Panc1 (cell line): ENCODE data around the gene NECAB2. TPM values are rescaled to one million over a fixed set of nuclear protein-coding genes. Genes with fewer than 3 reads are reported as not detected.

Experiments
- ATAC-seq: fragments of 200-7000 bp; cut with Tn5 transposase; 2 replicates; pipeline ENCODE4 v1.9.1; 2020; ENCODE audit warnings: mild to moderate bottlenecking, moderate library complexity
- BruUV-seq: library from RNA; stranded (reverse); fragments of 400-500 nt; replicated peaks from 2 replicates; lab custom pipeline; 2021; lab: Mats Ljungman, UMichigan
- CTCF ChIA-PET: fragments of 300-600 bp; sonication (Branson Sonifier 250); formaldehyde crosslinking; loops from one replicate; lab custom pipeline; 2022; ENCODE audit warnings: antibody characterized with exemption; lab: Charles Lee
- POLR2A ChIA-PET: fragments of 300-600 bp; sonication (Branson Sonifier 250); formaldehyde crosslinking; loops from one replicate; lab custom pipeline; 2022; ENCODE audit warnings: antibody characterized with exemption; lab: Charles Lee
- DNase-seq: peaks from one replicate; pipeline ENCODE4 v3.0.0-alpha.2; 2010; ENCODE audit warnings: low read depth, low spot score
- H3K27ac ChIP-seq: 2 replicates; pipeline ENCODE4 v1.5.1; 2011; ENCODE audit warnings: mild to moderate bottlenecking, low read length, inconsistent platforms
- H3K27me3 ChIP-seq: fragments of 200-500 bp; sonication (Bioruptor generic); 2 replicates; pipeline ENCODE4 v1.6.0; 2014; ENCODE audit warnings: low read length, inconsistent platforms; ENCODE audit not compliant: control insufficient read depth, insufficient read depth
- H3K36me3 ChIP-seq: fragments of 200-500 bp; sonication (Bioruptor generic); 2 replicates; pipeline ENCODE4 v1.5.1; 2014; ENCODE audit warnings: inconsistent platforms, mild to moderate bottlenecking, low read length, moderate library complexity; ENCODE audit not compliant: control insufficient read depth, insufficient read depth
- H3K4me1 ChIP-seq: 2 replicates; pipeline ENCODE4 v1.5.1; 2011; ENCODE audit warnings: inconsistent platforms, mild to moderate bottlenecking, low read length, moderate library complexity; ENCODE audit not compliant: control insufficient read depth, insufficient read depth
- H3K4me3 ChIP-seq, 2 experiments: 2 replicates each; pipeline ENCODE4 v1.5.1; 2011 to 2012; ENCODE audit warnings: low read depth in 2 of 2, low read length in 2 of 2, mild to moderate bottlenecking in 2 of 2, inconsistent platforms in 1 of 2, moderate library complexity in 1 of 2
- H3K9me3 ChIP-seq: fragments of 200-500 bp; sonication (Bioruptor generic); 2 replicates; pipeline ENCODE4 v1.5.1; 2014; ENCODE audit warnings: low read depth, mild to moderate bottlenecking, inconsistent platforms, low read length, moderate library complexity; ENCODE audit not compliant: control insufficient read depth, insufficient read depth
- POLR2AphosphoS5 ChIP-seq: IDR thresholded peaks from 2 replicates; pipeline ENCODE4 v1.6.1; 2012; ENCODE audit warnings: mild to moderate bottlenecking, low read depth, low read length, moderate library complexity
- SIN3A ChIP-seq: IDR thresholded peaks from 2 replicates; pipeline ENCODE4 v1.6.1; 2012; ENCODE audit warnings: low read depth, mild to moderate bottlenecking, low read length, moderate library complexity, borderline replicate concordance; ENCODE audit not compliant: insufficient read depth
- TCF7L2 ChIP-seq: IDR thresholded peaks from 2 replicates; pipeline ENCODE4 v1.6.1; 2011; ENCODE audit warnings: mild to moderate bottlenecking, low read depth, low read length, inconsistent platforms
- in situ Hi-C: cut with HindIII; loops from 2 replicates; pipeline ENCODE4 v1.10.0; 2016; ENCODE audit warnings: low sequenced_read_pairs, low pct_unique_long_range_greater_than_20kb
- intact Hi-C: fragments of 100-400 bp; cut with micrococcal nuclease; formaldehyde crosslinking; loops from one replicate; pipeline ENCODE4 v1.10.0; 2022; ENCODE audit not compliant: unreplicated experiment
- total RNA-seq: library from RNA; stranded (reverse); gene quantifications from one replicate; pipeline ENCODE4 v1.2.1, GENCODE V29; 2021; ENCODE audit not compliant: unreplicated experiment
- TF ChIP-seq, protein P1 (sequence below), 2 experiments: IDR thresholded peaks; 2 replicates each; pipeline ENCODE4 v1.6.1; 2011 to 2012; ENCODE audit warnings: low read depth in 2 of 2, control low read depth in 1 of 2, low read length in 1 of 2, mild to moderate bottlenecking in 1 of 2, moderate library complexity in 1 of 2; ENCODE audit not compliant: insufficient read depth in 1 of 2
- TF ChIP-seq, protein P2 (sequence below): fragments of 450-650 bp; IDR thresholded peaks from 2 replicates; pipeline ENCODE4 v1.5.1; 2017; ENCODE audit warnings: mild to moderate bottlenecking

Gene NECAB2
- total RNA-seq, 1 experiment from 2014 or later = 0.33 TPM

DNA sequence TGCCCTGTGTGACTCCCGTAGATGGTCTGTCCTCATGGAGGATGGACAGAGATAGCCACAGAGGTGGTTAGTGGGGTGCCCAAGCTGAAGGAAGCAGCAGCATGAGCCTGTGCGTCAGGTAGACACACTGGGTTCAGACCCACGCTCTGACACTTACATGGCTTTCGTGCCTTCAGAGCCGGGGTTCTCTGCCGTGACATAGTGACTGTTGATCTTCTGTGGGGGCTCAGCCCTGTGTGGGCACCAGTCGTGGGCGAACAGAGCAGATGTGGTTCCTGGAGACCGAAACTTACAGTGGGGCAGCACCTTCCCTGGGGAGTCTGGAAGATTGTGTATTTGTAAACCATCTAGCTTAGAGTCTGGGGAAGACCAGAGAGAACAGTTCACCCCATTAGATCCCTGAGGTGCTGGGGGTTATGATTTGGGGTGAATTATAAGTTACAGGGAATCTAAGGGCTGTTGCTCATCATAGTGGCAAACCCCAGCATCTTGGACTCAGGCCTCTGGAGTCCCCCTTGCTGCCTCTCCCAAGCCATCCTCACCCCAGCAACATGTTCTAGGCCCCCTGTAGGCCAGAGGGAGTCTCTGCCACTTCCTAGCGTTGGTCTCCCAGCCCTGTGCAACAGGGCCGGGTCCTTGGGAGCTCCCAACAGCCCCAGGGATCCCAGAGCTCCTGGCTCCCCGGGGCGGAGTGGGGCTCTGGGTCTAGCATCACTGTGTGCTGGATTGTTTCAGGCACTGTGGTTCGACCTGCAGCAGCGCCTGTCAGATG lies 28.6 kb downstream of the NECAB2 start:
- DNase-seq = no peak
- in situ Hi-C loops (no loop called here), intact Hi-C loops (no loop called here)
- BruUV-seq = no TSS peak
- ChIA-PET CTCF (no interaction called here), POLR2A (no interaction called here)
- no peaks in the 10 kb centered on the region for H3K4me1 ChIP-seq
- no peaks in the 10 kb centered on the region for H3K27me3 ChIP-seq
- no peaks in the 10 kb centered on the region for H3K36me3 ChIP-seq
- ATAC-seq = no peak
- TF ChIP-seq SIN3A (no peak), POLR2AphosphoS5 (no peak), TCF7L2 (no peak)
- TF ChIP-seq, protein P1, sequence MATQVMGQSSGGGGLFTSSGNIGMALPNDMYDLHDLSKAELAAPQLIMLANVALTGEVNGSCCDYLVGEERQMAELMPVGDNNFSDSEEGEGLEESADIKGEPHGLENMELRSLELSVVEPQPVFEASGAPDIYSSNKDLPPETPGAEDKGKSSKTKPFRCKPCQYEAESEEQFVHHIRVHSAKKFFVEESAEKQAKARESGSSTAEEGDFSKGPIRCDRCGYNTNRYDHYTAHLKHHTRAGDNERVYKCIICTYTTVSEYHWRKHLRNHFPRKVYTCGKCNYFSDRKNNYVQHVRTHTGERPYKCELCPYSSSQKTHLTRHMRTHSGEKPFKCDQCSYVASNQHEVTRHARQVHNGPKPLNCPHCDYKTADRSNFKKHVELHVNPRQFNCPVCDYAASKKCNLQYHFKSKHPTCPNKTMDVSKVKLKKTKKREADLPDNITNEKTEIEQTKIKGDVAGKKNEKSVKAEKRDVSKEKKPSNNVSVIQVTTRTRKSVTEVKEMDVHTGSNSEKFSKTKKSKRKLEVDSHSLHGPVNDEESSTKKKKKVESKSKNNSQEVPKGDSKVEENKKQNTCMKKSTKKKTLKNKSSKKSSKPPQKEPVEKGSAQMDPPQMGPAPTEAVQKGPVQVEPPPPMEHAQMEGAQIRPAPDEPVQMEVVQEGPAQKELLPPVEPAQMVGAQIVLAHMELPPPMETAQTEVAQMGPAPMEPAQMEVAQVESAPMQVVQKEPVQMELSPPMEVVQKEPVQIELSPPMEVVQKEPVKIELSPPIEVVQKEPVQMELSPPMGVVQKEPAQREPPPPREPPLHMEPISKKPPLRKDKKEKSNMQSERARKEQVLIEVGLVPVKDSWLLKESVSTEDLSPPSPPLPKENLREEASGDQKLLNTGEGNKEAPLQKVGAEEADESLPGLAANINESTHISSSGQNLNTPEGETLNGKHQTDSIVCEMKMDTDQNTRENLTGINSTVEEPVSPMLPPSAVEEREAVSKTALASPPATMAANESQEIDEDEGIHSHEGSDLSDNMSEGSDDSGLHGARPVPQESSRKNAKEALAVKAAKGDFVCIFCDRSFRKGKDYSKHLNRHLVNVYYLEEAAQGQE (IDR thresholded peaks at IDR 0.05; ENCODE audit: insufficient read depth in 1 of 2, low read depth in 2 of 2, low read length in 1 of 2) = no peak
- TF ChIP-seq, protein P2, sequence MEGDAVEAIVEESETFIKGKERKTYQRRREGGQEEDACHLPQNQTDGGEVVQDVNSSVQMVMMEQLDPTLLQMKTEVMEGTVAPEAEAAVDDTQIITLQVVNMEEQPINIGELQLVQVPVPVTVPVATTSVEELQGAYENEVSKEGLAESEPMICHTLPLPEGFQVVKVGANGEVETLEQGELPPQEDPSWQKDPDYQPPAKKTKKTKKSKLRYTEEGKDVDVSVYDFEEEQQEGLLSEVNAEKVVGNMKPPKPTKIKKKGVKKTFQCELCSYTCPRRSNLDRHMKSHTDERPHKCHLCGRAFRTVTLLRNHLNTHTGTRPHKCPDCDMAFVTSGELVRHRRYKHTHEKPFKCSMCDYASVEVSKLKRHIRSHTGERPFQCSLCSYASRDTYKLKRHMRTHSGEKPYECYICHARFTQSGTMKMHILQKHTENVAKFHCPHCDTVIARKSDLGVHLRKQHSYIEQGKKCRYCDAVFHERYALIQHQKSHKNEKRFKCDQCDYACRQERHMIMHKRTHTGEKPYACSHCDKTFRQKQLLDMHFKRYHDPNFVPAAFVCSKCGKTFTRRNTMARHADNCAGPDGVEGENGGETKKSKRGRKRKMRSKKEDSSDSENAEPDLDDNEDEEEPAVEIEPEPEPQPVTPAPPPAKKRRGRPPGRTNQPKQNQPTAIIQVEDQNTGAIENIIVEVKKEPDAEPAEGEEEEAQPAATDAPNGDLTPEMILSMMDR = no peak
- H3K27ac ChIP-seq = no peak overlapping the region
- no peaks in the 10 kb centered on the region for H3K9me3 ChIP-seq
- no peak overlapping the region for H3K4me3 ChIP-seq

- TF ChIP-seq SIN3A (no peak), TCF7L2 (no peak), POLR2AphosphoS5 (no peak)
- TF ChIP-seq, protein P1 (IDR thresholded peaks at IDR 0.05; ENCODE audit: insufficient read depth in 1 of 2, low read depth in 2 of 2, low read length in 1 of 2) = no peak
- TF ChIP-seq, protein P2 = no peak
- in situ Hi-C loops = no loop called here
- Histone ChIP-seq H3K27me3 (no peaks in the 10 kb centered on the region), H3K9me3 (no peaks in the 10 kb centered on the region), H3K27ac (no peak overlapping the region), H3K4me3 (no peak overlapping the region), H3K36me3 (no peaks in the 10 kb centered on the region), H3K4me1 (no peaks in the 10 kb centered on the region)
- DNase-seq (no peak), ATAC-seq (no peak)
- ChIA-PET POLR2A (no interaction called here), CTCF (no interaction called here)
- intact Hi-C loops = no loop called here
- no TSS peak for BruUV-seq
Measured at GRCh38 chr16:83998091-83998490, 30.0 kb downstream of the NECAB2 start.
